ENCODE results near the gene NOL3. TPM values are rescaled to one million over a fixed set of nuclear protein-coding genes. Genes with fewer than 3 reads are reported as not detected.
A peak's percentile ranks its signal among the peaks of the same experiment; 100 is the strongest.

The NOL3 gene
- total and polyA plus RNA-seq, 9 of the 15 experiments (the other 6 are each of a cell fraction or from before 2014, with no cell fraction given) = 0.45 to 14.0 (median 5.4) TPM

DNA sequence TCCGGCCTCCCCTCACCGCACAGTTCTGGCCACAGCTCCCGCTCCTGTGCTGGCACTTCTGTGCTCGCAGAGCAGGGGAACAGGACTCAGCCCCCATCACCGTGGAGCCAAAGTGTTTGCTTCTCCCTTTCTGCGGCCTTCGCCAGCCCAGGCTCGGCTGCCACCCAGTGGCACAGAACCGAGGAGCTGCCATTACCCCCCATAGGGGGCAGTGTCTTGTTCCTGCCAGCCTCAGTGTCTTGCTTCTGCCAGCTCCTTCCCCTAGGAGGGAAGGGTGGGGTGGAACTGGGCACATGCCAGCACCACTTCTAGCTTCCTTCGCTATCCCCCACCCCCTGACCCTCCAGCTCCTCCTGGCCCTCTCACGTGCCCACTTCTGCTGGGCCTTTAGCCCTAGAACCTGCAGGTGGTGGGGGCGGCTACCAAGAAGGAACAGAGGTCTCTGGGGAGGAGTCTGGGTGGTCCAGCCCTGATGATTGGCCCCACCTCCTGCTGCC, 27.9 kb downstream of the NOL3 start:
- H3K79me2 ChIP-seq (ENCODE audit: control insufficient read depth, insufficient read depth, low read length) = peaks cover 26% of the 10 kb centered on the region
- WGBS (ENCODE audit: insufficient coverage, low coverage, missing lambda C conversion rate) = 93% methylated on average over 10 of the region's 12 CpGs
- no peaks in the 10 kb centered on the region for H3K9me3 ChIP-seq (replicated peaks; ENCODE audit: control insufficient read depth, insufficient read depth, low read depth, low read length)
- FAIRE-seq = no peak
- no peak overlapping the region for H3K4me3 ChIP-seq
- intact Hi-C loops (cut with micrococcal nuclease) = no loop called here
- peaks cover 93% of the 10 kb centered on the region for H3K36me3 ChIP-seq (ENCODE audit: control insufficient read depth, insufficient read depth, low read length)
- no peaks in the 10 kb centered on the region for H4K20me1 ChIP-seq (replicated peaks; ENCODE audit: control insufficient read depth, insufficient read depth, low read length)
- H3K4me1 ChIP-seq (replicated peaks in 1 of 2; ENCODE audit: control insufficient read depth in 2 of 2, insufficient read depth in 2 of 2, low read length in 2 of 2) = peaks cover 14 to 59% of the 10 kb centered on the region in 2 experiments
- CTCF ChIA-PET (ENCODE audit: low intra/inter-chr PET ratio) = no interaction called here
- H3K27me3 ChIP-seq (ENCODE audit: control insufficient read depth in 2 of 2, insufficient read depth in 2 of 2, low read length in 2 of 2) = no peaks in the 10 kb centered on the region
- in situ Hi-C loops (cut with MboI) = no loop called here
- no peak overlapping the region for H3K4me2 ChIP-seq (ENCODE audit: insufficient read depth, low read length)
- no peak overlapping the region for H2AFZ ChIP-seq (ENCODE audit: low read depth, low read length)
- no peaks in the 10 kb centered on the region for H3K9me1 ChIP-seq (ENCODE audit: control insufficient read depth, insufficient read depth, low read length)
- DNase-seq (ENCODE audit: extremely low read depth in 1 of 4, low spot score in 3 of 4) = no peak
- H3K9ac ChIP-seq (ENCODE audit: insufficient read depth in 1 of 2, low read depth in 2 of 2, low read length in 2 of 2) = no peak overlapping the region; a peak in 1 of 4 replicates
- TF ChIP-seq, protein P1, sequence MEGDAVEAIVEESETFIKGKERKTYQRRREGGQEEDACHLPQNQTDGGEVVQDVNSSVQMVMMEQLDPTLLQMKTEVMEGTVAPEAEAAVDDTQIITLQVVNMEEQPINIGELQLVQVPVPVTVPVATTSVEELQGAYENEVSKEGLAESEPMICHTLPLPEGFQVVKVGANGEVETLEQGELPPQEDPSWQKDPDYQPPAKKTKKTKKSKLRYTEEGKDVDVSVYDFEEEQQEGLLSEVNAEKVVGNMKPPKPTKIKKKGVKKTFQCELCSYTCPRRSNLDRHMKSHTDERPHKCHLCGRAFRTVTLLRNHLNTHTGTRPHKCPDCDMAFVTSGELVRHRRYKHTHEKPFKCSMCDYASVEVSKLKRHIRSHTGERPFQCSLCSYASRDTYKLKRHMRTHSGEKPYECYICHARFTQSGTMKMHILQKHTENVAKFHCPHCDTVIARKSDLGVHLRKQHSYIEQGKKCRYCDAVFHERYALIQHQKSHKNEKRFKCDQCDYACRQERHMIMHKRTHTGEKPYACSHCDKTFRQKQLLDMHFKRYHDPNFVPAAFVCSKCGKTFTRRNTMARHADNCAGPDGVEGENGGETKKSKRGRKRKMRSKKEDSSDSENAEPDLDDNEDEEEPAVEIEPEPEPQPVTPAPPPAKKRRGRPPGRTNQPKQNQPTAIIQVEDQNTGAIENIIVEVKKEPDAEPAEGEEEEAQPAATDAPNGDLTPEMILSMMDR (IDR thresholded peaks at IDR 0.05 in 2 of 3, conservative IDR thresholded peaks at IDR 0.05 in 1 of 3; ENCODE audit: insufficient read depth in 2 of 3, low read depth in 1 of 3, low read length in 3 of 3) = peak; percentile 24 to 45 (median 29); a peak in 3 of 6 replicates
- no peak for TF ChIP-seq ZNF146 (CRISPR knock-in tag; IDR thresholded peaks at IDR 0.05; ENCODE audit: unreplicated experiment)
- TF ChIP-seq ZNF263 (CRISPR knock-in tag; IDR thresholded peaks at IDR 0.05; ENCODE audit: borderline replicate concordance) = no peak
- peak; percentile 67 for TF ChIP-seq POLR2G (IDR thresholded peaks at IDR 0.05; ENCODE audit: low read depth, low read length)
- peak; percentile 49; the same call in 1 of the 2 replicates for TF ChIP-seq RBFOX2 (IDR thresholded peaks at IDR 0.05; ENCODE audit: low read depth, low read length)
- BruUV-seq (replicated peaks) = no TSS peak
- H3K27ac ChIP-seq (ENCODE audit: extremely low read depth, low read depth, low read length) = no peak overlapping the region
- POLR2A ChIA-PET = interaction anchor here (0.9 to 2.2 kb wide), 3 partner anchors 11 to 29 kb away, joined by 3 to 9 read pairs (median 5); partner anchors contain the start of genes NOL3 and TMEM208
- no peak for ATAC-seq
